OCI-LY3 (cell line): ENCODE measurements around the gene AK9.

Experiments used
- H2AFZ ChIP-seq: fragments of 200-600, 300-600 bp; shearing (Covaris generic); 2 replicates; pipeline ENCODE4 v1.6.0; 2014; ENCODE audit warnings: antibody characterized with exemption, low read depth, low read length
- H3K27ac ChIP-seq: fragments of 200-600, 300-600 bp; sonication (generic); 2 replicates; pipeline ENCODE4 v1.5.1; 2014; ENCODE audit warnings: mild to moderate bottlenecking, low read length, moderate library complexity, mixed read lengths
- H3K27me3 ChIP-seq: fragments of 200-600, 300-600 bp; sonication (generic); 2 replicates; pipeline ENCODE4 v1.6.1; 2014; ENCODE audit warnings: low read depth, low read length, mixed read lengths
- H3K36me3 ChIP-seq: fragments of 200-600, 300-600 bp; sonication (generic); replicated peaks from 2 replicates; pipeline ENCODE3; 2014; ENCODE audit warnings: low read depth, low read length, mixed read lengths
- H3K4me1 ChIP-seq: fragments of 300-600, 200-600 bp; sonication (generic); 2 replicates; pipeline ENCODE4 v1.6.1; 2014; ENCODE audit warnings: low read length, mixed read lengths
- H3K4me2 ChIP-seq: fragments of 200-600, 300-600 bp; sonication (generic); 2 replicates; pipeline ENCODE4 v1.6.1; 2014; ENCODE audit warnings: low read length, mixed read lengths
- H3K4me3 ChIP-seq: fragments of 300-600, 200-600 bp; sonication (generic); 2 replicates; pipeline ENCODE4 v1.5.1; 2014; ENCODE audit warnings: antibody characterized with exemption, mild to moderate bottlenecking, low read length, moderate library complexity
- H3K79me2 ChIP-seq: fragments of 300-600, 200-600 bp; shearing (Covaris generic); 2 replicates; pipeline ENCODE4 v1.6.1; 2014; ENCODE audit warnings: mild to moderate bottlenecking, low read length, mixed read lengths
- H3K9ac ChIP-seq: fragments of 300-600, 200-600 bp; shearing (Covaris generic); 2 replicates; pipeline ENCODE4 v1.6.0; 2014; ENCODE audit warnings: mild to moderate bottlenecking, low read length, moderate library complexity
- H3K9me3 ChIP-seq: fragments of 200-600, 300-600 bp; shearing (Covaris generic); 2 replicates; pipeline ENCODE4 v1.6.1; 2014; ENCODE audit warnings: low read length, mixed read lengths; ENCODE audit not compliant: insufficient read depth
- H4K20me1 ChIP-seq: fragments of 200-600, 300-600 bp; sonication (generic); 2 replicates; pipeline ENCODE4 v1.6.1; 2016; ENCODE audit warnings: low read length, mixed read lengths; ENCODE audit not compliant: insufficient read depth
- CTCF ChIP-seq: fragments of 200-600, 300-600 bp; sonication (generic); IDR thresholded peaks from 2 replicates; pipeline ENCODE4 v1.5.1; 2014; ENCODE audit warnings: antibody characterized with exemption, low read length, low read depth
- EZH2phosphoT487 ChIP-seq: fragments of 200-600 bp; shearing (Covaris generic); IDR thresholded peaks from 2 replicates; pipeline ENCODE4 v1.6.1; 2018; ENCODE audit warnings: antibody characterized with exemption, mixed run types, low read depth

Gene AK9

GRCh38 chr6:109484122-109484521 lies 206.9 kb downstream of the AK9 start:
- no peak for TF ChIP-seq CTCF
- no peak for TF ChIP-seq EZH2phosphoT487
- peaks cover 37% of the 10 kb centered on the region for H3K79me2 ChIP-seq
- no peaks in the 10 kb centered on the region for H3K27me3 ChIP-seq
- 0 out of 2 replicates have a peak overlapping the region, but pooled peaks have one; percentile 34 for H2AFZ ChIP-seq
- H3K36me3 ChIP-seq: peaks cover 26% of the 10 kb centered on the region
- no peaks in the 10 kb centered on the region for H4K20me1 ChIP-seq
- H3K9ac ChIP-seq: peak overlapping the region; percentile 39
- peak overlapping the region; percentile 77 for H3K4me3 ChIP-seq
- H3K9me3 ChIP-seq: no peaks in the 10 kb centered on the region
- no peak overlapping the region for H3K27ac ChIP-seq
- H3K4me2 ChIP-seq: peak overlapping the region; percentile 81
- H3K4me1 ChIP-seq: peaks cover 28% of the 10 kb centered on the region

- Histone ChIP-seq H3K36me3 (peaks cover 28% of the 10 kb centered on the region), H3K9ac (peak overlapping the region; percentile 39), H4K20me1 (no peaks in the 10 kb centered on the region), H3K79me2 (peaks cover 41% of the 10 kb centered on the region), H3K9me3 (no peaks in the 10 kb centered on the region), H3K4me2 (peak overlapping the region; percentile 81), H3K4me3 (peak overlapping the region; percentile 77), H3K27ac (no peak overlapping the region), H3K27me3 (no peaks in the 10 kb centered on the region), H2AFZ (peak overlapping the region; percentile 34), H3K4me1 (peaks cover 32% of the 10 kb centered on the region)
- TF ChIP-seq EZH2phosphoT487 (no peak), CTCF (no peak)
These were observed 207.3 kb downstream of the AK9 start for GRCh38 chr6:109483735-109484057.

GRCh38 chr6:109482905-109483734 lies 207.9 kb downstream of the AK9 start, which contains the start of gene ZBTB24:
Gene ZBTB24, minus strand, starts transcription at chr6:109483219. Its CDS starts 1,193 bp downstream, at chr6:109482026.
- no peaks in the 10 kb centered on the region for H3K9me3 ChIP-seq
- H2AFZ ChIP-seq: peak within 1 kb of the TSS; percentile 34
- 0 out of 2 replicates have a peak, but pooled peaks cover 5% of the 10 kb centered on the region for H4K20me1 ChIP-seq
- peak within 1 kb of the TSS; percentile 96 for H3K9ac ChIP-seq
- no peaks in the 10 kb centered on the region for H3K27me3 ChIP-seq
- H3K27ac ChIP-seq: peak within 1 kb of the TSS; percentile 54
- peak within 1 kb of the TSS; percentile 99 for H3K4me3 ChIP-seq
- H3K79me2 ChIP-seq: peaks cover 47% of the 10 kb centered on the region
- H3K36me3 ChIP-seq: peaks cover 30% of the 10 kb centered on the region
- peaks cover 38% of the 10 kb centered on the region for H3K4me1 ChIP-seq
- H3K4me2 ChIP-seq: peak within 1 kb of the TSS; percentile 95
- TF ChIP-seq CTCF (no peak), EZH2phosphoT487 (no peak)

- H3K4me1 ChIP-seq: peaks cover 40% of the 10 kb centered on the region
- no peak overlapping the region for H3K27ac ChIP-seq
- no peak for TF ChIP-seq CTCF
- no peak for TF ChIP-seq EZH2phosphoT487
- no peak overlapping the region for H3K4me3 ChIP-seq
- no peak overlapping the region for H3K9ac ChIP-seq
- peaks cover 43% of the 10 kb centered on the region for H3K36me3 ChIP-seq
- no peaks in the 10 kb centered on the region for H3K27me3 ChIP-seq
- peaks cover 19% of the 10 kb centered on the region for H4K20me1 ChIP-seq
- H2AFZ ChIP-seq: no peak overlapping the region
- peaks cover 68% of the 10 kb centered on the region for H3K79me2 ChIP-seq
- H3K4me2 ChIP-seq: 0 out of 2 replicates have a peak overlapping the region, but pooled peaks have one; percentile 5
- no peaks in the 10 kb centered on the region for H3K9me3 ChIP-seq
These were observed 210.0 kb downstream of the AK9 start for GRCh38 chr6:109480993-109481480.
